Panc1 (cell line): ENCODE measurements around the gene ABCC8. TPM values are rescaled to one million over a fixed set of nuclear protein-coding genes. Genes with fewer than 3 reads are reported as not detected.

Experiments
- ATAC-seq: fragments of 200-7000 bp; cut with Tn5 transposase; 2 replicates; pipeline ENCODE4 v1.9.1; 2020; ENCODE audit warnings: mild to moderate bottlenecking, moderate library complexity
- BruUV-seq: library from RNA; stranded (reverse); fragments of 400-500 nt; replicated peaks from 2 replicates; lab custom pipeline; 2021; lab: Mats Ljungman, UMichigan
- CTCF ChIA-PET: fragments of 300-600 bp; sonication (Branson Sonifier 250); formaldehyde crosslinking; loops from one replicate; lab custom pipeline; 2022; ENCODE audit warnings: antibody characterized with exemption; lab: Charles Lee
- POLR2A ChIA-PET: fragments of 300-600 bp; sonication (Branson Sonifier 250); formaldehyde crosslinking; loops from one replicate; lab custom pipeline; 2022; ENCODE audit warnings: antibody characterized with exemption; lab: Charles Lee
- DNase-seq: peaks from one replicate; pipeline ENCODE4 v3.0.0-alpha.2; 2010; ENCODE audit warnings: low read depth, low spot score
- H3K27ac ChIP-seq: 2 replicates; pipeline ENCODE4 v1.5.1; 2011; ENCODE audit warnings: mild to moderate bottlenecking, low read length, inconsistent platforms
- H3K27me3 ChIP-seq: fragments of 200-500 bp; sonication (Bioruptor generic); 2 replicates; pipeline ENCODE4 v1.6.0; 2014; ENCODE audit warnings: low read length, inconsistent platforms; ENCODE audit not compliant: control insufficient read depth, insufficient read depth
- H3K36me3 ChIP-seq: fragments of 200-500 bp; sonication (Bioruptor generic); 2 replicates; pipeline ENCODE4 v1.5.1; 2014; ENCODE audit warnings: inconsistent platforms, mild to moderate bottlenecking, low read length, moderate library complexity; ENCODE audit not compliant: control insufficient read depth, insufficient read depth
- H3K4me1 ChIP-seq: 2 replicates; pipeline ENCODE4 v1.5.1; 2011; ENCODE audit warnings: inconsistent platforms, mild to moderate bottlenecking, low read length, moderate library complexity; ENCODE audit not compliant: control insufficient read depth, insufficient read depth
- H3K4me3 ChIP-seq, 2 experiments: 2 replicates each; pipeline ENCODE4 v1.5.1; 2011 to 2012; ENCODE audit warnings: low read depth in 2 of 2, low read length in 2 of 2, mild to moderate bottlenecking in 2 of 2, inconsistent platforms in 1 of 2, moderate library complexity in 1 of 2
- H3K9me3 ChIP-seq: fragments of 200-500 bp; sonication (Bioruptor generic); 2 replicates; pipeline ENCODE4 v1.5.1; 2014; ENCODE audit warnings: low read depth, mild to moderate bottlenecking, inconsistent platforms, low read length, moderate library complexity; ENCODE audit not compliant: control insufficient read depth, insufficient read depth
- POLR2AphosphoS5 ChIP-seq: IDR thresholded peaks from 2 replicates; pipeline ENCODE4 v1.6.1; 2012; ENCODE audit warnings: mild to moderate bottlenecking, low read depth, low read length, moderate library complexity
- SIN3A ChIP-seq: IDR thresholded peaks from 2 replicates; pipeline ENCODE4 v1.6.1; 2012; ENCODE audit warnings: low read depth, mild to moderate bottlenecking, low read length, moderate library complexity, borderline replicate concordance; ENCODE audit not compliant: insufficient read depth
- TCF7L2 ChIP-seq: IDR thresholded peaks from 2 replicates; pipeline ENCODE4 v1.6.1; 2011; ENCODE audit warnings: mild to moderate bottlenecking, low read depth, low read length, inconsistent platforms
- in situ Hi-C: cut with HindIII; loops from 2 replicates; pipeline ENCODE4 v1.10.0; 2016; ENCODE audit warnings: low sequenced_read_pairs, low pct_unique_long_range_greater_than_20kb
- intact Hi-C: fragments of 100-400 bp; cut with micrococcal nuclease; formaldehyde crosslinking; loops from one replicate; pipeline ENCODE4 v1.10.0; 2022; ENCODE audit not compliant: unreplicated experiment
- total RNA-seq: library from RNA; stranded (reverse); gene quantifications from one replicate; pipeline ENCODE4 v1.2.1, GENCODE V29; 2021; ENCODE audit not compliant: unreplicated experiment
- TF ChIP-seq, protein P1 (sequence below): fragments of 450-650 bp; IDR thresholded peaks from 2 replicates; pipeline ENCODE4 v1.5.1; 2017; ENCODE audit warnings: mild to moderate bottlenecking
- TF ChIP-seq, protein P2 (sequence below), 2 experiments: IDR thresholded peaks; 2 replicates each; pipeline ENCODE4 v1.6.1; 2011 to 2012; ENCODE audit warnings: low read depth in 2 of 2, control low read depth in 1 of 2, low read length in 1 of 2, mild to moderate bottlenecking in 1 of 2, moderate library complexity in 1 of 2; ENCODE audit not compliant: insufficient read depth in 1 of 2

ABCC8 gene
- total RNA-seq, 1 experiment from 2014 or later, result 0.18 TPM

DNA sequence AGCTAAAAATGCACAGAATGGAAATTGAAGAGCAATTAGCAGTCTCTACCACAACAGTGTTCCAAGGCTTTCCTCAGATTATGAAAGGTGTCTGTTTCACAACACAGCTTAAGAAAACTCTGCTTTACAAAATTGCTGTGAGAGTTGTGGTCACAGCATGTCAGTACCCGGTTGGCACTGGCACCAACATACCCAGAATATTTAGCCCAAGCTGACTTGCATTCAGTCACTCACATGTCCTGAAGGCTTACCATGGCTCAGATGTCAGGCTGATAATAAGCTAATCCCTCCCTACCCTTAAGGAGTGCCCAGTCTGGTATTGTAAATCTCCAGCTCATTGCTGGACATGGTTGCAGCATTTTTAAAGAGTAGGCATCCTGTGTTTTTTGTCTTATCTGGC, 110.2 kb downstream of the ABCC8 start:
- Histone ChIP-seq H3K36me3 (no peaks in the 10 kb centered on the region), H3K27ac (no peak overlapping the region), H3K27me3 (no peaks in the 10 kb centered on the region), H3K9me3 (peaks cover 29% of the 10 kb centered on the region; the same call in 1 of the 2 replicates), H3K4me3 (no peak overlapping the region), H3K4me1 (no peaks in the 10 kb centered on the region)
- DNase-seq, result no peak
- CTCF ChIA-PET, result no interaction called here
- BruUV-seq, result no TSS peak
- POLR2A ChIA-PET, result no interaction called here
- ATAC-seq, result no peak
- intact Hi-C loops, result no loop called here
- in situ Hi-C loops, result no loop called here
- TF ChIP-seq, protein P1, sequence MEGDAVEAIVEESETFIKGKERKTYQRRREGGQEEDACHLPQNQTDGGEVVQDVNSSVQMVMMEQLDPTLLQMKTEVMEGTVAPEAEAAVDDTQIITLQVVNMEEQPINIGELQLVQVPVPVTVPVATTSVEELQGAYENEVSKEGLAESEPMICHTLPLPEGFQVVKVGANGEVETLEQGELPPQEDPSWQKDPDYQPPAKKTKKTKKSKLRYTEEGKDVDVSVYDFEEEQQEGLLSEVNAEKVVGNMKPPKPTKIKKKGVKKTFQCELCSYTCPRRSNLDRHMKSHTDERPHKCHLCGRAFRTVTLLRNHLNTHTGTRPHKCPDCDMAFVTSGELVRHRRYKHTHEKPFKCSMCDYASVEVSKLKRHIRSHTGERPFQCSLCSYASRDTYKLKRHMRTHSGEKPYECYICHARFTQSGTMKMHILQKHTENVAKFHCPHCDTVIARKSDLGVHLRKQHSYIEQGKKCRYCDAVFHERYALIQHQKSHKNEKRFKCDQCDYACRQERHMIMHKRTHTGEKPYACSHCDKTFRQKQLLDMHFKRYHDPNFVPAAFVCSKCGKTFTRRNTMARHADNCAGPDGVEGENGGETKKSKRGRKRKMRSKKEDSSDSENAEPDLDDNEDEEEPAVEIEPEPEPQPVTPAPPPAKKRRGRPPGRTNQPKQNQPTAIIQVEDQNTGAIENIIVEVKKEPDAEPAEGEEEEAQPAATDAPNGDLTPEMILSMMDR, result no peak
- TF ChIP-seq, protein P2, sequence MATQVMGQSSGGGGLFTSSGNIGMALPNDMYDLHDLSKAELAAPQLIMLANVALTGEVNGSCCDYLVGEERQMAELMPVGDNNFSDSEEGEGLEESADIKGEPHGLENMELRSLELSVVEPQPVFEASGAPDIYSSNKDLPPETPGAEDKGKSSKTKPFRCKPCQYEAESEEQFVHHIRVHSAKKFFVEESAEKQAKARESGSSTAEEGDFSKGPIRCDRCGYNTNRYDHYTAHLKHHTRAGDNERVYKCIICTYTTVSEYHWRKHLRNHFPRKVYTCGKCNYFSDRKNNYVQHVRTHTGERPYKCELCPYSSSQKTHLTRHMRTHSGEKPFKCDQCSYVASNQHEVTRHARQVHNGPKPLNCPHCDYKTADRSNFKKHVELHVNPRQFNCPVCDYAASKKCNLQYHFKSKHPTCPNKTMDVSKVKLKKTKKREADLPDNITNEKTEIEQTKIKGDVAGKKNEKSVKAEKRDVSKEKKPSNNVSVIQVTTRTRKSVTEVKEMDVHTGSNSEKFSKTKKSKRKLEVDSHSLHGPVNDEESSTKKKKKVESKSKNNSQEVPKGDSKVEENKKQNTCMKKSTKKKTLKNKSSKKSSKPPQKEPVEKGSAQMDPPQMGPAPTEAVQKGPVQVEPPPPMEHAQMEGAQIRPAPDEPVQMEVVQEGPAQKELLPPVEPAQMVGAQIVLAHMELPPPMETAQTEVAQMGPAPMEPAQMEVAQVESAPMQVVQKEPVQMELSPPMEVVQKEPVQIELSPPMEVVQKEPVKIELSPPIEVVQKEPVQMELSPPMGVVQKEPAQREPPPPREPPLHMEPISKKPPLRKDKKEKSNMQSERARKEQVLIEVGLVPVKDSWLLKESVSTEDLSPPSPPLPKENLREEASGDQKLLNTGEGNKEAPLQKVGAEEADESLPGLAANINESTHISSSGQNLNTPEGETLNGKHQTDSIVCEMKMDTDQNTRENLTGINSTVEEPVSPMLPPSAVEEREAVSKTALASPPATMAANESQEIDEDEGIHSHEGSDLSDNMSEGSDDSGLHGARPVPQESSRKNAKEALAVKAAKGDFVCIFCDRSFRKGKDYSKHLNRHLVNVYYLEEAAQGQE (IDR thresholded peaks at IDR 0.05; ENCODE audit: insufficient read depth in 1 of 2, low read depth in 2 of 2, low read length in 1 of 2), result no peak
- TF ChIP-seq TCF7L2 (no peak), POLR2AphosphoS5 (no peak), SIN3A (no peak)

DNA sequence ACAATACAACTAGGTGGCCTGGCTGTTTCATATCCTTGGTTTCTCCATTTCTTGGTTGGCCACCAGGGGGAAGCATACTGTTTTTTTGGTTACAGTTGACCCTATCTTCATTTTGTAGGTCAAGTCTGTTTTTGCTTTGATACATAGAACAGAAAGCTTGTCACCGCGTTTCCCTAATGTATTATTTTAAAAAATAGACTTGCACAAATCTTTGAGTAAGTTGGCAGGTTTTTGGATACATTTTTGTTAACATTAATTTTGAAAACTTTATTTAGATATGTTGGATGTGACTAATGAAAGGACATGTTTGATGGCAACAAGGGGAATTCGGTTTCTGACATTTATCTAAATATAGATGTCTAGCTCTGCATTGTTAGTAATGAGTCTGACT, 122.0 kb downstream of the ABCC8 start:
- 0 out of 2 replicates have a peak, but pooled peaks have one; percentile 48 for ATAC-seq
- TF ChIP-seq POLR2AphosphoS5, result no peak
- no peak for TF ChIP-seq SIN3A
- TF ChIP-seq, protein P2 (IDR thresholded peaks at IDR 0.05; ENCODE audit: insufficient read depth in 1 of 2, low read depth in 2 of 2, low read length in 1 of 2), result no peak
- TF ChIP-seq, protein P1, result peak; percentile 75; the same call in 1 of the 2 replicates
- no peak for TF ChIP-seq TCF7L2
- Histone ChIP-seq H3K27me3 (no peaks in the 10 kb centered on the region), H3K36me3 (no peaks in the 10 kb centered on the region), H3K4me1 (peaks cover 4% of the 10 kb centered on the region; the same call in 1 of the 2 replicates), H3K9me3 (no peaks in the 10 kb centered on the region), H3K4me3 (peak overlapping the region; percentile 58 to 89; a peak in 3 of 4 replicates), H3K27ac (no peak overlapping the region)
- ChIA-PET POLR2A (no interaction called here), CTCF (interaction anchor here (0.6 to 0.7 kb wide), 4 partner anchors 10 to 71 kb away, joined by 3 to 16 read pairs (median 4); no protein-coding TSS in a partner anchor)
- in situ Hi-C loops (no loop called here), intact Hi-C loops (loop anchor here (5.0 kb wide), 2 partner anchors 77 to 122 kb away; partner anchors contain the start of gene NUCB2)
- no TSS peak for BruUV-seq
- peak; percentile 61 for DNase-seq
